DND-41 (cell line): ENCODE results near the gene HOOK2.
A peak's percentile ranks its signal among the peaks of the same experiment; 100 is the strongest.

ENCODE experiments used
- ATAC-seq: fragments of 200-7000 bp; cut with Tn5 transposase; 3 replicates; pipeline ENCODE4 v1.9.1; 2021; ENCODE audit warnings: low read depth; ENCODE audit not compliant: insufficient read depth
- DNase-seq: peaks from one replicate; pipeline ENCODE4 v3.0.0-alpha.2; 2020
- H2AFZ ChIP-seq: 2 replicates; pipeline ENCODE4 v1.6.0; 2012; ENCODE audit warnings: low read depth, low read length
- H3K27ac ChIP-seq: 2 replicates; pipeline ENCODE4 v1.5.1; 2012; ENCODE audit warnings: low read length, inconsistent platforms
- H3K27me3 ChIP-seq: fragments of 200-600 bp; sonication (generic); 2 replicates; pipeline ENCODE4 v1.6.0; 2012; ENCODE audit warnings: low read length, mild to moderate bottlenecking, inconsistent platforms; ENCODE audit not compliant: insufficient read depth, poor library complexity
- H3K36me3 ChIP-seq: 2 replicates; pipeline ENCODE4 v1.5.1; 2012; ENCODE audit warnings: low read length, inconsistent platforms; ENCODE audit not compliant: insufficient read depth
- H3K4me1 ChIP-seq: 2 replicates; pipeline ENCODE4 v1.5.1; 2012; ENCODE audit warnings: mild to moderate bottlenecking, low read length; ENCODE audit not compliant: insufficient read depth
- H3K4me2 ChIP-seq: 2 replicates; pipeline ENCODE4 v1.6.0; 2012; ENCODE audit warnings: mild to moderate bottlenecking, moderate library complexity, low read length, inconsistent platforms; ENCODE audit not compliant: insufficient read depth
- H3K4me3 ChIP-seq, 2 experiments: fragments of 200-600 bp in 1 of 2; shearing (Covaris generic) in 1 of 2; 2 replicates each; pipeline ENCODE4 v1.5.1; 2012 to 2016; ENCODE audit warnings: inconsistent platforms in 2 of 2, low read length in 2 of 2, mild to moderate bottlenecking in 2 of 2, low read depth in 1 of 2, moderate library complexity in 1 of 2
- H3K79me2 ChIP-seq: 2 replicates; pipeline ENCODE4 v1.6.0; 2012; ENCODE audit warnings: low read length, inconsistent platforms; ENCODE audit not compliant: insufficient read depth
- H3K9ac ChIP-seq: 2 replicates; pipeline ENCODE4 v1.6.0; 2012; ENCODE audit warnings: low read depth, mild to moderate bottlenecking, inconsistent platforms, low read length, moderate library complexity
- H3K9me3 ChIP-seq: 2 replicates; pipeline ENCODE4 v1.5.1; 2012; ENCODE audit warnings: low read length, moderate library complexity, mild to moderate bottlenecking, inconsistent platforms; ENCODE audit not compliant: insufficient read depth, severe bottlenecking
- H4K20me1 ChIP-seq: 2 replicates; pipeline ENCODE4 v1.6.0; 2012; ENCODE audit warnings: low read length; ENCODE audit not compliant: insufficient read depth
- CTCF ChIP-seq: IDR thresholded peaks from 2 replicates; pipeline ENCODE4 v1.5.1; 2012; ENCODE audit warnings: borderline replicate concordance, low read length, moderate library complexity, mild to moderate bottlenecking; ENCODE audit not compliant: poor library complexity, severe bottlenecking; ENCODE audit errors: extremely low read depth
- EZH2 ChIP-seq: IDR thresholded peaks from 3 replicates; pipeline ENCODE4 v1.6.1; 2012; ENCODE audit warnings: borderline replicate concordance, low read depth, mild to moderate bottlenecking, moderate library complexity, low read length, inconsistent platforms; ENCODE audit not compliant: severe bottlenecking

HOOK2 gene

GRCh38 chr19:12787458-12787857, 12.1 kb upstream of the HOOK2 start:
- no peak for ATAC-seq

DNA sequence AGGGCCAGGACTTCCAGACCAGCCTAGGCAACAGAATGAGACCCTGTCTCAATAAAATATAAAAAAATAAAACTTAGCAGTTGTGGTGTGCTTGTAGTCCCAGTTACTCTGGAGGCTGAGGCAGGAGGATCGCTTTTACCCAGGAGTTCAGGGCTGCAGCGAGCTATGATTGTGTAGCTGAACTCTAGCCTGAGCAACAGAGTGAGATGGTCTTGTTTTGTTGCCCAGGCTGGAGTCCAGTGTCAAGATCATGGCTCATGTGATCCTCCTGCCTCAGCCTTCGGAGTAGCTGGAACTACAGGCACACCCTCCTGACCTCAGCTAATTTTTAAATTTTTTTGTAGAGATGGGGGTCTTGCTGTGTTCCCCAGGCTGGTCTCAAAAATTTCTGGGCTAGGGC, 11.6 kb upstream of the HOOK2 start:
- ATAC-seq (no peak), DNase-seq (no peak)
- peaks cover 63% of the 10 kb centered on the region for H3K4me1 ChIP-seq
- H3K4me3 ChIP-seq, result no peak overlapping the region
- TF ChIP-seq CTCF (no peak), EZH2 (no peak)
- H3K27ac ChIP-seq, result no peak overlapping the region
- H4K20me1 ChIP-seq, result no peaks in the 10 kb centered on the region; the same call in 1 of the 2 replicates
- no peaks in the 10 kb centered on the region for H3K36me3 ChIP-seq
- H3K4me2 ChIP-seq, result no peak overlapping the region
- no peaks in the 10 kb centered on the region for H3K27me3 ChIP-seq
- H3K79me2 ChIP-seq, result peaks cover 6% of the 10 kb centered on the region
- H3K9me3 ChIP-seq, result no peaks in the 10 kb centered on the region
- H3K9ac ChIP-seq, result no peak overlapping the region
- no peak overlapping the region for H2AFZ ChIP-seq

More at GRCh38 chr19:12787458-12787857, 12.1 kb upstream of the HOOK2 start:
- H3K9me3 ChIP-seq, result no peaks in the 10 kb centered on the region
- no peaks in the 10 kb centered on the region; the same call in 1 of the 2 replicates for H4K20me1 ChIP-seq
- H3K4me1 ChIP-seq, result peaks cover 59% of the 10 kb centered on the region
- H3K27me3 ChIP-seq, result no peaks in the 10 kb centered on the region
- TF ChIP-seq CTCF, result no peak
- TF ChIP-seq EZH2, result no peak
- no peak overlapping the region for H3K4me2 ChIP-seq
- no peak overlapping the region for H3K27ac ChIP-seq
- no peak overlapping the region for H3K9ac ChIP-seq
- H3K79me2 ChIP-seq, result peaks cover 11% of the 10 kb centered on the region
- no peak overlapping the region for H3K4me3 ChIP-seq
- no peak overlapping the region for H2AFZ ChIP-seq
- no peaks in the 10 kb centered on the region; the same call in 1 of the 2 replicates for H3K36me3 ChIP-seq
- no peak for DNase-seq

DNA sequence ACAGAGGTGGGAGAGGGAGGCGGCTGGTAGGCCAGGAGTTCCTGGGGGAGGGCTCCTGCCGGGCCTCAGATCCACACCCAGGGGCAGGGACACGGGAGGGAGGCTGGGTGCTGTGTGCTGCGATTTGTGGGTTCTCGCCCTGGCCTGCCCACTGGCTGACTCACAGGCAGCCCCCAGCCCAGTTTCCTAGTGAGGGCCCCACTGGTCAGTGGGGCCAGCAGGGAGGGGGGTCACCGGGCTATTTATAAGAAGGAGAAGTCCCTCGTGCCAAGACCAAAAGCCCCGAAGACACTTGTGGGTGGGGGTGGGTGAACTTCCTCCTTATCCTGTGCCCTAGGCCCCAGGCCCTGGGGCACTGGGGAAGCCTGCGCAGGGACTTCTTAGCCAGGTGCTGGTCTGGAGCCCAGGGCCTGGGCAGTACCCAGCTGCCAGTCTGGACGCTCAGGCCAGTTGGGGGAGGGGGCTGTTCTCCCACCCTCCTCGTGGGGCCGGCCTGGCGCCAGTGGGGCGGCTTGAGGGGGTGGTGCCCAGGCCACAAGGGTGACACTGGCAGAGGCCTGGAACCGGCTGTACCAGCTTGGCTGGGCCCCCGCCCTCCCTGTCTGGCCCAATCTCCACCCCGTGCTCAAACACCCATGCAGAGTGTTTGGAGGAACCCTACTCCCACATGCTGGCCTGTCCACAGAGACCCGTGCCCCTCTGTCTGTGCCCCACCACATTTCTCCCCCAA, 11.0 kb upstream of the HOOK2 start:
- H3K27ac ChIP-seq, result peak overlapping the region; percentile 26; the same call in 1 of the 2 replicates

More for the DNA sequence above, 11.0 kb upstream of the HOOK2 start:
- H3K27me3 ChIP-seq, result no peaks in the 10 kb centered on the region
- H3K9me3 ChIP-seq, result no peaks in the 10 kb centered on the region
- H2AFZ ChIP-seq, result no peak overlapping the region
- no peaks in the 10 kb centered on the region; the same call in 1 of the 2 replicates for H4K20me1 ChIP-seq
- no peak overlapping the region for H3K4me2 ChIP-seq
- H3K9ac ChIP-seq, result 0 out of 2 replicates have a peak overlapping the region, but pooled peaks have one; percentile 13
- no peak overlapping the region for H3K4me3 ChIP-seq
- H3K79me2 ChIP-seq, result no peaks in the 10 kb centered on the region
- ATAC-seq (no peak), DNase-seq (no peak)
- TF ChIP-seq EZH2 (no peak), CTCF (no peak)
- H3K4me1 ChIP-seq, result peaks cover 62% of the 10 kb centered on the region
- no peaks in the 10 kb centered on the region for H3K36me3 ChIP-seq
